GM12878 (cell line): ENCODE data around the gene C12orf56. TPM values are rescaled to one million over a fixed set of nuclear protein-coding genes. Genes with fewer than 3 reads are reported as not detected.

Experiments used
- ATAC-seq: fragments of 200-7000 bp; cut with Tn5 transposase; 3 replicates; pipeline ENCODE4 v1.9.1; 2020; ENCODE audit warnings: mild to moderate bottlenecking, moderate library complexity
- BruUV-seq: library from RNA; stranded (reverse); fragments of 400-500 nt; replicated peaks from 2 replicates; lab custom pipeline; 2021; lab: Mats Ljungman, UMichigan
- CTCF ChIA-PET: fragments of 300-600 bp; sonication (Branson Sonifier 250); formaldehyde crosslinking; extraction: SDS; loops from one replicate; lab custom pipeline; 2021; ENCODE audit warnings: inconsistent platforms; lab: Yijun Ruan, JAX
- POLR2A ChIA-PET: fragments of 350-600 bp; formaldehyde crosslinking; extraction: SDS; loops from one replicate; lab custom pipeline; 2021; ENCODE audit warnings: inconsistent platforms; lab: Charles Lee
- RAD21 ChIA-PET: fragments of 300-600 bp; sonication (Branson Sonifier 250); formaldehyde crosslinking; loops from one replicate; lab custom pipeline; 2023; ENCODE audit warnings: antibody characterized with exemption; ENCODE audit not compliant: unreplicated experiment; lab: Charles Lee
- SMC1A ChIA-PET: fragments of 300-600 bp; sonication (Branson Sonifier 250); formaldehyde crosslinking; loops from one replicate; lab custom pipeline; 2023; ENCODE audit not compliant: unreplicated experiment, uncharacterized antibody; lab: Charles Lee
- DNase-seq: peaks from one replicate; pipeline ENCODE4 v3.0.0-alpha.2; 2011; ENCODE audit warnings: low read depth, low spot score
- FAIRE-seq: peaks from 3 replicates; lab custom pipeline; 2011; peaks lifted over from hg19 to GRCh38; lab: Jason Lieb, UNC
- H2AFZ ChIP-seq: 2 replicates; pipeline ENCODE4 v1.6.0; 2011; ENCODE audit warnings: low read depth, low read length, control low read depth; ENCODE audit not compliant: control insufficient read depth
- H3K27ac ChIP-seq: 2 replicates; pipeline ENCODE4 v1.5.1; 2011; ENCODE audit warnings: control low read depth; ENCODE audit not compliant: control insufficient read depth, insufficient read depth
- H3K27me3 ChIP-seq, 2 experiments: replicated peaks in 1 of 2; 2 replicates each; pipeline versions ENCODE4 v1.6.0 to v1.6.1; 2011; ENCODE audit warnings: low read length in 1 of 2; ENCODE audit not compliant: control insufficient read depth in 2 of 2, insufficient read depth in 2 of 2
- H3K36me3 ChIP-seq, 2 experiments: 2 replicates each; pipeline ENCODE4 v1.5.1; 2011; ENCODE audit warnings: low read length in 1 of 2; ENCODE audit not compliant: control insufficient read depth in 2 of 2, insufficient read depth in 2 of 2
- H3K4me1 ChIP-seq: 2 replicates; pipeline ENCODE4 v1.6.1; 2011; ENCODE audit warnings: mild to moderate bottlenecking, low read length, moderate library complexity, mixed read lengths; ENCODE audit not compliant: control insufficient read depth, insufficient read depth
- H3K4me2 ChIP-seq: 2 replicates; pipeline ENCODE4 v1.6.0; 2011; ENCODE audit warnings: control low read depth; ENCODE audit not compliant: control insufficient read depth, insufficient read depth
- H3K4me3 ChIP-seq: fragments of 200-600 bp; sonication (generic); 2 replicates; pipeline ENCODE4 v1.5.1; 2016
- H3K79me2 ChIP-seq: 2 replicates; pipeline ENCODE4 v1.6.0; 2011; ENCODE audit warnings: low read length; ENCODE audit not compliant: control insufficient read depth, insufficient read depth
- H3K9ac ChIP-seq: 2 replicates; pipeline ENCODE4 v1.8.0; 2011; ENCODE audit warnings: low read length, control low read depth, mixed read lengths; ENCODE audit not compliant: control insufficient read depth, insufficient read depth
- H3K9me3 ChIP-seq: replicated peaks from 3 replicates; pipeline ENCODE4 v1.5.1; 2011; ENCODE audit warnings: mild to moderate bottlenecking, low read length; ENCODE audit not compliant: control insufficient read depth, insufficient read depth
- H4K20me1 ChIP-seq: 2 replicates; pipeline ENCODE4 v1.6.0; 2011; ENCODE audit not compliant: control insufficient read depth, insufficient read depth
- ASH2L ChIP-seq: fragments of 300-600, 200-600 bp; sonication (generic); IDR thresholded peaks from 2 replicates; pipeline ENCODE4 v1.6.1; 2017; ENCODE audit warnings: low read depth, mild to moderate bottlenecking, borderline replicate concordance
- ETV6 ChIP-seq, 2 experiments: fragments of 450-650 bp in 1 of 2; IDR thresholded peaks in 1 of 2; conservative IDR thresholded peaks in 1 of 2; 2 replicates each; pipeline ENCODE4 v1.6.1; 2014; ENCODE audit warnings: antibody characterized with exemption in 1 of 2, borderline replicate concordance in 1 of 2, low read depth in 1 of 2, mild to moderate bottlenecking in 1 of 2, moderate library complexity in 1 of 2
- HCFC1 ChIP-seq: fragments of 150-350 bp; IDR thresholded peaks from 2 replicates; pipeline ENCODE4 v1.6.1; 2014; ENCODE audit warnings: low read length
- MEF2A ChIP-seq: IDR thresholded peaks from 2 replicates; pipeline ENCODE4 v1.6.1; 2011; ENCODE audit warnings: low read depth, mild to moderate bottlenecking, low read length, moderate library complexity; ENCODE audit not compliant: insufficient read depth
- NFIC ChIP-seq: IDR thresholded peaks from 2 replicates; pipeline ENCODE4 v1.6.1; 2012; ENCODE audit warnings: low read depth, mild to moderate bottlenecking, inconsistent platforms, low read length, moderate library complexity
- NFYB ChIP-seq: IDR thresholded peaks from 2 replicates; pipeline ENCODE4 v1.6.1; 2011; ENCODE audit warnings: low read depth, mild to moderate bottlenecking, low read length, improper control_type of control experiment, moderate library complexity; ENCODE audit not compliant: insufficient read depth
- RAD21 ChIP-seq: IDR thresholded peaks from 2 replicates; pipeline ENCODE4 v1.6.1; 2011; ENCODE audit warnings: mild to moderate bottlenecking, low read depth, low read length, moderate library complexity; ENCODE audit not compliant: insufficient read depth
- SREBF1 ChIP-seq: IDR thresholded peaks from 2 replicates; pipeline ENCODE4 v1.6.1; 2012; ENCODE audit warnings: mild to moderate bottlenecking, low read length
- ZNF207 ChIP-seq: fragments of 450-650 bp; IDR thresholded peaks from 2 replicates; pipeline ENCODE4 v1.6.1; 2014; ENCODE audit warnings: antibody characterized with exemption, mild to moderate bottlenecking, borderline replicate concordance
- ZNF217 ChIP-seq: fragments of 450-650 bp; IDR thresholded peaks from 2 replicates; pipeline ENCODE4 v1.6.1; 2017; ENCODE audit warnings: antibody characterized with exemption, mild to moderate bottlenecking
- WGBS: methylation state at CpG from one replicate; pipeline ENCODE4 v1.1.6; 2016; ENCODE audit warnings: low lambda C conversion rate; ENCODE audit not compliant: insufficient replicate concordance, insufficient coverage; ENCODE audit errors: missing lambda C conversion rate; 5-methylcytosine and 5-hydroxymethylcytosine counted together
- in situ Hi-C: fragments of 300-500 bp; cut with MboI; formaldehyde crosslinking; loops from 9 replicates; pipeline ENCODE4 v1.14.3; 2018; ENCODE audit warnings: mixed read lengths
- intact Hi-C: fragments of 100-400 bp; cut with micrococcal nuclease; formaldehyde crosslinking; loops from one replicate; pipeline ENCODE4 v1.14.2; 2022; ENCODE audit not compliant: unreplicated experiment
- polyA plus RNA-seq, 11 experiments: library from polyadenylated mRNA; depleted of rRNA in 4 of 11; unstranded in 6 of 11; stranded (reverse) in 5 of 11; fragments of >200 nt; fragmentation: Nextera tagmentation in 4 of 11; fragmentation: Illumina TruSeq in 1 of 11; extraction: Ambion mirVana in 4 of 11; extraction: Trizol in 1 of 11; gene quantifications; 1 replicate in 1 of 11; 2 replicates in 10 of 11; pipeline versions ENCODE4 v1.2.1 to v1.2.3, GENCODE V29; 2011 to 2016; ENCODE audit warnings: inconsistent platforms in 2 of 11, missing spikeins in 2 of 11, low read depth in 1 of 11
- total RNA-seq, 4 experiments: library from RNA; depleted of rRNA in 3 of 4; stranded (reverse); fragments of >200 nt in 3 of 4; fragmentation: Illumina TruSeq in 1 of 4; extraction: Trizol in 1 of 4; gene quantifications; 2 replicates each; pipeline versions ENCODE4 v1.2.1 to v1.2.3, GENCODE V29; 2013 to 2021
- TF ChIP-seq, protein P1 (sequence below): IDR thresholded peaks from 2 replicates; pipeline ENCODE4 v1.6.1; 2011; ENCODE audit warnings: mild to moderate bottlenecking, low read depth, low read length, moderate library complexity; ENCODE audit not compliant: insufficient replicate concordance
- TF ChIP-seq, protein P2 (sequence below): fragments of 450-650 bp; IDR thresholded peaks from 2 replicates; pipeline ENCODE4 v1.6.1; 2017; ENCODE audit warnings: mild to moderate bottlenecking, moderate library complexity
- TF ChIP-seq, protein P3 (sequence below): fragments of 450-650 bp; formaldehyde crosslinking; IDR thresholded peaks from 2 replicates; pipeline ENCODE4 v1.4.0; 2020; ENCODE audit warnings: mild to moderate bottlenecking, moderate library complexity

C12orf56 gene
- total and polyA plus RNA-seq, 10 of the 15 experiments (the other 5 are each of a cell fraction or from before 2014, with no cell fraction given): not detected

DNA sequence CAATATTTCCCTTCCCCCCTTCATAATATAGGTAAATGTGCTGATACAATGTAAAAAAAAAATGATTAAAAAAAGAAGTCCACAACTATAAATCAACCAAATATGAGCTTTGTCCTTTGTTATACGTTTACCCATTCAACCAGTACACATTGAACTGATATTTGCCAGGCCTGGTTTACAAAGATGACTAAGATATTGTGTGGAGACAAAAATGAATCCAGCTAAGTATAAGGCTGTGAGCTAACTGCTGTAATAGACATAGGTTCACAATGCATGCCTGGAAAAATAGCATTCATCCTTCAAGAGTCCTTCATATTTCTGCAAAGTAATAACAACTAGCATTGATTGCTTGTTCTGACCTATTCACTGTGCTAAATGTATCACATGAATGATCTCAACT lies 6.9 kb downstream of the C12orf56 start:
- H3K79me2 ChIP-seq: no peaks in the 10 kb centered on the region
- no peak overlapping the region for H3K4me3 ChIP-seq
- H4K20me1 ChIP-seq: no peaks in the 10 kb centered on the region
- CTCF ChIA-PET: no interaction called here
- intact Hi-C loops (no loop called here), in situ Hi-C loops (loop anchor here (25.0 kb wide), 1 partner anchor 546 kb away; the partner anchor contains the start of gene SRGAP1)
- no peak overlapping the region for H3K27ac ChIP-seq
- no peak overlapping the region for H3K4me2 ChIP-seq
- no peaks in the 10 kb centered on the region for H3K4me1 ChIP-seq
- FAIRE-seq: no peak
- no peak for DNase-seq
- SMC1A ChIA-PET: no interaction called here
- WGBS: 10% methylated on average over 1 of the region's 1 CpG
- no TSS peak for BruUV-seq
- no peaks in the 10 kb centered on the region; the same call in 2 of the 3 replicates for H3K9me3 ChIP-seq
- ATAC-seq: no peak
- RAD21 ChIA-PET: no interaction called here
- no peaks in the 10 kb centered on the region for H3K27me3 ChIP-seq
- no peak overlapping the region for H2AFZ ChIP-seq
- H3K9ac ChIP-seq: no peak overlapping the region
- POLR2A ChIA-PET: no interaction called here
- no peaks in the 10 kb centered on the region for H3K36me3 ChIP-seq
- TF ChIP-seq ZNF207 (no peak), ETV6 (conservative IDR thresholded peaks at IDR 0.05 in 1 of 2, IDR thresholded peaks at IDR 0.05 in 1 of 2; ENCODE audit: borderline replicate concordance in 1 of 2, low read depth in 1 of 2) (no peak), MEF2A (no peak), NFYB (no peak), HCFC1 (no peak), ZNF217 (no peak), SREBF1 (no peak), NFIC (no peak), ASH2L (no peak), RAD21 (no peak)
- TF ChIP-seq, protein P1, sequence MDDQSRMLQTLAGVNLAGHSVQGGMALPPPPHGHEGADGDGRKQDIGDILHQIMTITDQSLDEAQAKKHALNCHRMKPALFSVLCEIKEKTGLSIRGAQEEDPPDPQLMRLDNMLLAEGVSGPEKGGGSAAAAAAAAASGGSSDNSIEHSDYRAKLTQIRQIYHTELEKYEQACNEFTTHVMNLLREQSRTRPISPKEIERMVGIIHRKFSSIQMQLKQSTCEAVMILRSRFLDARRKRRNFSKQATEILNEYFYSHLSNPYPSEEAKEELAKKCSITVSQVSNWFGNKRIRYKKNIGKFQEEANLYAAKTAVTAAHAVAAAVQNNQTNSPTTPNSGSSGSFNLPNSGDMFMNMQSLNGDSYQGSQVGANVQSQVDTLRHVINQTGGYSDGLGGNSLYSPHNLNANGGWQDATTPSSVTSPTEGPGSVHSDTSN: no peak
- TF ChIP-seq, protein P2, sequence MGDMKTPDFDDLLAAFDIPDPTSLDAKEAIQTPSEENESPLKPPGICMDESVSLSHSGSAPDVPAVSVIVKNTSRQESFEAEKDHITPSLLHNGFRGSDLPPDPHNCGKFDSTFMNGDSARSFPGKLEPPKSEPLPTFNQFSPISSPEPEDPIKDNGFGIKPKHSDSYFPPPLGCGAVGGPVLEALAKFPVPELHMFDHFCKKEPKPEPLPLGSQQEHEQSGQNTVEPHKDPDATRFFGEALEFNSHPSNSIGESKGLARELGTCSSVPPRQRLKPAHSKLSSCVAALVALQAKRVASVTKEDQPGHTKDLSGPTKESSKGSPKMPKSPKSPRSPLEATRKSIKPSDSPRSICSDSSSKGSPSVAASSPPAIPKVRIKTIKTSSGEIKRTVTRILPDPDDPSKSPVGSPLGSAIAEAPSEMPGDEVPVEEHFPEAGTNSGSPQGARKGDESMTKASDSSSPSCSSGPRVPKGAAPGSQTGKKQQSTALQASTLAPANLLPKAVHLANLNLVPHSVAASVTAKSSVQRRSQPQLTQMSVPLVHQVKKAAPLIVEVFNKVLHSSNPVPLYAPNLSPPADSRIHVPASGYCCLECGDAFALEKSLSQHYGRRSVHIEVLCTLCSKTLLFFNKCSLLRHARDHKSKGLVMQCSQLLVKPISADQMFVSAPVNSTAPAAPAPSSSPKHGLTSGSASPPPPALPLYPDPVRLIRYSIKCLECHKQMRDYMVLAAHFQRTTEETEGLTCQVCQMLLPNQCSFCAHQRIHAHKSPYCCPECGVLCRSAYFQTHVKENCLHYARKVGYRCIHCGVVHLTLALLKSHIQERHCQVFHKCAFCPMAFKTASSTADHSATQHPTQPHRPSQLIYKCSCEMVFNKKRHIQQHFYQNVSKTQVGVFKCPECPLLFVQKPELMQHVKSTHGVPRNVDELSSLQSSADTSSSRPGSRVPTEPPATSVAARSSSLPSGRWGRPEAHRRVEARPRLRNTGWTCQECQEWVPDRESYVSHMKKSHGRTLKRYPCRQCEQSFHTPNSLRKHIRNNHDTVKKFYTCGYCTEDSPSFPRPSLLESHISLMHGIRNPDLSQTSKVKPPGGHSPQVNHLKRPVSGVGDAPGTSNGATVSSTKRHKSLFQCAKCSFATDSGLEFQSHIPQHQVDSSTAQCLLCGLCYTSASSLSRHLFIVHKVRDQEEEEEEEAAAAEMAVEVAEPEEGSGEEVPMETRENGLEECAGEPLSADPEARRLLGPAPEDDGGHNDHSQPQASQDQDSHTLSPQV: no peak
- TF ChIP-seq, protein P3, sequence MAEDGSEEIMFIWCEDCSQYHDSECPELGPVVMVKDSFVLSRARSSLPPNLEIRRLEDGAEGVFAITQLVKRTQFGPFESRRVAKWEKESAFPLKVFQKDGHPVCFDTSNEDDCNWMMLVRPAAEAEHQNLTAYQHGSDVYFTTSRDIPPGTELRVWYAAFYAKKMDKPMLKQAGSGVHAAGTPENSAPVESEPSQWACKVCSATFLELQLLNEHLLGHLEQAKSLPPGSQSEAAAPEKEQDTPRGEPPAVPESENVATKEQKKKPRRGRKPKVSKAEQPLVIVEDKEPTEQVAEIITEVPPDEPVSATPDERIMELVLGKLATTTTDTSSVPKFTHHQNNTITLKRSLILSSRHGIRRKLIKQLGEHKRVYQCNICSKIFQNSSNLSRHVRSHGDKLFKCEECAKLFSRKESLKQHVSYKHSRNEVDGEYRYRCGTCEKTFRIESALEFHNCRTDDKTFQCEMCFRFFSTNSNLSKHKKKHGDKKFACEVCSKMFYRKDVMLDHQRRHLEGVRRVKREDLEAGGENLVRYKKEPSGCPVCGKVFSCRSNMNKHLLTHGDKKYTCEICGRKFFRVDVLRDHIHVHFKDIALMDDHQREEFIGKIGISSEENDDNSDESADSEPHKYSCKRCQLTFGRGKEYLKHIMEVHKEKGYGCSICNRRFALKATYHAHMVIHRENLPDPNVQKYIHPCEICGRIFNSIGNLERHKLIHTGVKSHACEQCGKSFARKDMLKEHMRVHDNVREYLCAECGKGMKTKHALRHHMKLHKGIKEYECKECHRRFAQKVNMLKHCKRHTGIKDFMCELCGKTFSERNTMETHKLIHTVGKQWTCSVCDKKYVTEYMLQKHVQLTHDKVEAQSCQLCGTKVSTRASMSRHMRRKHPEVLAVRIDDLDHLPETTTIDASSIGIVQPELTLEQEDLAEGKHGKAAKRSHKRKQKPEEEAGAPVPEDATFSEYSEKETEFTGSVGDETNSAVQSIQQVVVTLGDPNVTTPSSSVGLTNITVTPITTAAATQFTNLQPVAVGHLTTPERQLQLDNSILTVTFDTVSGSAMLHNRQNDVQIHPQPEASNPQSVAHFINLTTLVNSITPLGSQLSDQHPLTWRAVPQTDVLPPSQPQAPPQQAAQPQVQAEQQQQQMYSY (CRISPR knock-in tag): no peak
